Measurements from ENCODE around the gene SPDYE1.
A peak's percentile ranks its signal among the peaks of the same experiment; 100 is the strongest.
"Not testable (repeated sequence)": the region's sequence is repeated elsewhere in the genome, so short reads cannot be mapped to it uniquely, and the experiment has no call there.

- peak; percentile 29 to 63 for TF ChIP-seq POLR2AphosphoS5 (IDR thresholded peaks at IDR 0.05)
- not testable (repeated sequence) for TF ChIP-seq CTCF (IDR thresholded peaks at IDR 0.05)
Measured at GRCh38 chr7:44038961-44039558, 41.4 kb downstream of the SPDYE1 start.

All from upper lobe of left lung (tissue), 4 donors.